GM19468 (cell line): Measurements from ENCODE around the gene GPATCH8.
"Not testable (repeated sequence)": the region's sequence is repeated elsewhere in the genome, so short reads cannot be mapped to it uniquely, and the experiment has no call there.

Experiments used
- ATAC-seq: cut with Tn5 transposase; IDR thresholded peaks from one replicate; pipeline ENCODE4 v1.9.1; 2021; ENCODE audit warnings: mild to moderate bottlenecking, moderate library complexity, moderate number of reproducible peaks; ENCODE audit not compliant: unreplicated experiment; ENCODE audit errors: extremely low read depth

Gene GPATCH8

GRCh38 chr17:44400226-44400847 lies 102.9 kb downstream of the GPATCH8 start:
- no peak for ATAC-seq

GRCh38 chr17:44398692-44399691 lies 104.2 kb downstream of the GPATCH8 start:
- no peak for ATAC-seq

GRCh38 chr17:44397479-44398440 lies 105.4 kb downstream of the GPATCH8 start:
- ATAC-seq: no peak

- no peak for ATAC-seq
Observed at GRCh38 chr17:44396946-44397345, 106.3 kb downstream of the GPATCH8 start.

- no peak for ATAC-seq
Observed at GRCh38 chr17:44394833-44395232, 108.4 kb downstream of the GPATCH8 start.

GRCh38 chr17:44394112-44394511 lies 109.1 kb downstream of the GPATCH8 start:
- ATAC-seq: not testable (repeated sequence)

GRCh38 chr17:44390250-44390870 lies 112.8 kb downstream of the GPATCH8 start:
- no peak for ATAC-seq

GRCh38 chr17:44389723-44390202 lies 113.4 kb downstream of the GPATCH8 start:
- ATAC-seq: no peak

- no peak for ATAC-seq
Observed at GRCh38 chr17:44389281-44389680, 113.9 kb downstream of the GPATCH8 start, which contains the start of gene ITGA2B. Gene ITGA2B (minus strand): TSS chr17:44389649. CDS start chr17:44389473, 176 bp downstream.

- ATAC-seq: no peak
Observed at GRCh38 chr17:44387804-44388203, 115.4 kb downstream of the GPATCH8 start.

GRCh38 chr17:44386182-44386525 lies 117.1 kb downstream of the GPATCH8 start:
- no peak for ATAC-seq

GRCh38 chr17:44385287-44386181 lies 117.7 kb downstream of the GPATCH8 start:
- ATAC-seq: no peak

- no peak for ATAC-seq
Observed at GRCh38 chr17:44384823-44385286, 118.4 kb downstream of the GPATCH8 start.

- no peak for ATAC-seq
Observed at GRCh38 chr17:44384281-44384822, 118.9 kb downstream of the GPATCH8 start.

- no peak for ATAC-seq
Observed at GRCh38 chr17:44383861-44384260, 119.3 kb downstream of the GPATCH8 start.

- no peak for ATAC-seq
Observed at GRCh38 chr17:44383363-44383762, 119.8 kb downstream of the GPATCH8 start.

- ATAC-seq: no peak
Observed at GRCh38 chr17:44382917-44383316, 120.3 kb downstream of the GPATCH8 start.

GRCh38 chr17:44381810-44382305 lies 121.3 kb downstream of the GPATCH8 start:
- no peak for ATAC-seq
